Mesenchymal stem cell (in vitro differentiated cells and primary cell): Measurements from ENCODE around the gene CAMTA1.

Experiments
- DNase-seq: peaks from one replicate; pipeline ENCODE4 v3.0.0-alpha.2; 2013
- H2AFZ ChIP-seq: one replicate; pipeline ENCODE4 v1.6.1; 2013; ENCODE audit warnings: low read depth, mild to moderate bottlenecking, control low read depth, inconsistent platforms, low read length, moderate library complexity
- H2AK5ac ChIP-seq: 2 replicates; pipeline ENCODE4 v1.6.1; 2013; ENCODE audit warnings: low read length, moderate library complexity, mild to moderate bottlenecking, inconsistent platforms; ENCODE audit not compliant: severe bottlenecking
- H2BK120ac ChIP-seq: one replicate; pipeline ENCODE4 v1.6.1; 2013; ENCODE audit warnings: low read depth, mild to moderate bottlenecking, inconsistent platforms, low read length, moderate library complexity
- H2BK12ac ChIP-seq, 2 experiments: one replicate each; pipeline ENCODE4 v1.6.1; 2013; ENCODE audit warnings: inconsistent platforms in 2 of 2, low read length in 2 of 2, mild to moderate bottlenecking in 2 of 2, moderate library complexity in 2 of 2, control low read depth in 1 of 2
- H2BK15ac ChIP-seq: one replicate; pipeline ENCODE4 v1.6.1; 2013; ENCODE audit warnings: mild to moderate bottlenecking, low read depth, inconsistent platforms; ENCODE audit not compliant: poor library complexity, severe bottlenecking
- H2BK5ac ChIP-seq: 2 replicates; pipeline ENCODE4 v1.6.1; 2013; ENCODE audit warnings: low read depth, mild to moderate bottlenecking, low read length, control low read depth, inconsistent platforms; ENCODE audit not compliant: poor library complexity, severe bottlenecking
- H3K14ac ChIP-seq, 2 experiments: one replicate each; pipeline ENCODE4 v1.6.1; 2013; ENCODE audit warnings: inconsistent platforms in 2 of 2, low read length in 2 of 2, control low read depth in 1 of 2, mild to moderate bottlenecking in 1 of 2, moderate library complexity in 1 of 2
- H3K18ac ChIP-seq, 2 experiments: one replicate each; pipeline ENCODE4 v1.6.1; 2013; ENCODE audit warnings: inconsistent platforms in 2 of 2, low read length in 2 of 2, control low read depth in 1 of 2, low read depth in 1 of 2, mild to moderate bottlenecking in 1 of 2
- H3K23ac ChIP-seq, 2 experiments: one replicate each; pipeline ENCODE4 v1.6.1; 2013; ENCODE audit warnings: inconsistent platforms in 2 of 2, low read length in 2 of 2, mild to moderate bottlenecking in 2 of 2, moderate library complexity in 2 of 2, control low read depth in 1 of 2
- H3K27ac ChIP-seq: 2 replicates; pipeline ENCODE4 v1.5.1; 2013; ENCODE audit warnings: mild to moderate bottlenecking, moderate library complexity, low read length, control low read depth, inconsistent platforms; ENCODE audit not compliant: poor library complexity, severe bottlenecking
- H3K27me3 ChIP-seq, 2 experiments: 2 replicates each; pipeline versions ENCODE4 v1.6.1 to v1.7.0; 2013; ENCODE audit warnings: low read length in 2 of 2, mild to moderate bottlenecking in 2 of 2, moderate library complexity in 2 of 2, control low read depth in 1 of 2, inconsistent platforms in 1 of 2; ENCODE audit not compliant: control insufficient read depth in 1 of 2, insufficient read depth in 1 of 2
- H3K36me3 ChIP-seq, 2 experiments: 2 replicates each; pipeline versions ENCODE4 v1.6.1 to v1.7.0; 2013; ENCODE audit warnings: low read length in 2 of 2, control low read depth in 1 of 2, inconsistent platforms in 1 of 2, low read depth in 1 of 2, mild to moderate bottlenecking in 1 of 2; ENCODE audit not compliant: insufficient read depth in 2 of 2, control insufficient read depth in 1 of 2
- H3K4ac ChIP-seq, 2 experiments: one replicate each; pipeline ENCODE4 v1.6.1; 2013; ENCODE audit warnings: inconsistent platforms in 2 of 2, low read length in 2 of 2, mild to moderate bottlenecking in 2 of 2, moderate library complexity in 2 of 2, control low read depth in 1 of 2, low read depth in 1 of 2
- H3K4me1 ChIP-seq: 2 replicates; pipeline ENCODE4 v1.6.1; 2013; ENCODE audit warnings: low read depth, low read length, control low read depth; ENCODE audit not compliant: control insufficient read depth, insufficient read depth
- H3K4me2 ChIP-seq: 2 replicates; pipeline ENCODE4 v1.6.1; 2013; ENCODE audit warnings: low read length, mild to moderate bottlenecking, inconsistent platforms; ENCODE audit not compliant: poor library complexity, severe bottlenecking
- H3K4me3 ChIP-seq, 2 experiments: 2 replicates each; pipeline versions ENCODE4 v1.5.1 to v1.7.0; 2013; ENCODE audit warnings: low read length in 2 of 2, mild to moderate bottlenecking in 2 of 2, control low read depth in 1 of 2, low read depth in 1 of 2; ENCODE audit not compliant: insufficient read depth in 1 of 2
- H3K79me1 ChIP-seq: replicated peaks from 2 replicates; pipeline ENCODE4 v1.6.1; 2013; ENCODE audit warnings: mild to moderate bottlenecking, control low read depth, low read length, inconsistent platforms; ENCODE audit not compliant: poor library complexity, severe bottlenecking
- H3K9ac ChIP-seq: 2 replicates; pipeline ENCODE4 v1.7.0; 2013; ENCODE audit warnings: mild to moderate bottlenecking, low read length, moderate library complexity
- H3K9me3 ChIP-seq: 2 replicates; pipeline ENCODE4 v1.7.0; 2013; ENCODE audit warnings: mild to moderate bottlenecking, low read length; ENCODE audit not compliant: control insufficient read depth
- H4K8ac ChIP-seq: one replicate; pipeline ENCODE4 v1.6.1; 2013; ENCODE audit warnings: inconsistent platforms, mild to moderate bottlenecking, low read length, moderate library complexity
- H4K91ac ChIP-seq: one replicate; pipeline ENCODE4 v1.6.1; 2013; ENCODE audit warnings: mild to moderate bottlenecking, low read length, inconsistent platforms
- WGBS: methylation state at CpG from one replicate; pipeline ENCODE4 v1.1.7; 2013; ENCODE audit warnings: mixed read lengths; 5-methylcytosine and 5-hydroxymethylcytosine counted together

The CAMTA1 gene

GRCh38 chr1:7684132-7684531 lies 898.9 kb downstream of the CAMTA1 start:
- H3K4me3 ChIP-seq, result no peak overlapping the region
- no peak overlapping the region for H2AK5ac ChIP-seq
- H3K27ac ChIP-seq, result no peak overlapping the region
- no peak for DNase-seq
- no peak overlapping the region for H4K8ac ChIP-seq
- no peak overlapping the region for H3K4ac ChIP-seq
- no peak overlapping the region for H3K14ac ChIP-seq
- H3K9me3 ChIP-seq, result no peaks in the 10 kb centered on the region
- no peak overlapping the region for H3K4me2 ChIP-seq
- H3K23ac ChIP-seq, result peak overlapping the region in 1 of 2 experiments; percentile 14
- 84% methylated on average over 8 of the region's 8 CpGs for WGBS
- H3K36me3 ChIP-seq, result no peaks in the 10 kb centered on the region
- no peak overlapping the region for H4K91ac ChIP-seq
- H2AFZ ChIP-seq, result no peak overlapping the region
- no peak overlapping the region for H3K18ac ChIP-seq
- no peak overlapping the region for H2BK15ac ChIP-seq
- H2BK120ac ChIP-seq, result no peak overlapping the region
- no peak overlapping the region for H2BK12ac ChIP-seq
- peaks cover 41 to 58% of the 10 kb centered on the region in 2 experiments for H3K27me3 ChIP-seq
- no peak overlapping the region for H2BK5ac ChIP-seq
- H3K9ac ChIP-seq, result no peak overlapping the region
- H3K79me1 ChIP-seq, result no peaks in the 10 kb centered on the region
- peaks cover 6% of the 10 kb centered on the region for H3K4me1 ChIP-seq

- H2BK12ac ChIP-seq, result no peak overlapping the region
- DNase-seq, result no peak
- H3K4ac ChIP-seq, result no peak overlapping the region
- no peak overlapping the region for H3K4me3 ChIP-seq
- 90% methylated on average over 25 of the region's 29 CpGs for WGBS
- no peak overlapping the region for H3K9ac ChIP-seq
- no peak overlapping the region for H2BK120ac ChIP-seq
- no peak overlapping the region for H3K27ac ChIP-seq
- no peaks in the 10 kb centered on the region for H3K9me3 ChIP-seq
- H2BK15ac ChIP-seq, result no peak overlapping the region
- H3K14ac ChIP-seq, result no peak overlapping the region
- H3K4me1 ChIP-seq, result no peaks in the 10 kb centered on the region
- no peak overlapping the region for H4K8ac ChIP-seq
- no peak overlapping the region for H2BK5ac ChIP-seq
- H4K91ac ChIP-seq, result no peak overlapping the region
- H2AFZ ChIP-seq, result no peak overlapping the region
- H3K23ac ChIP-seq, result no peak overlapping the region
- no peaks in the 10 kb centered on the region for H3K79me1 ChIP-seq
- H3K27me3 ChIP-seq, result peaks cover 41 to 59% of the 10 kb centered on the region in 2 experiments
- no peak overlapping the region for H3K18ac ChIP-seq
- H2AK5ac ChIP-seq, result no peak overlapping the region
- no peak overlapping the region for H3K4me2 ChIP-seq
- H3K36me3 ChIP-seq, result no peaks in the 10 kb centered on the region
Observed at GRCh38 chr1:7684861-7685635, 899.8 kb downstream of the CAMTA1 start.

- no peak overlapping the region for H3K9ac ChIP-seq
- H3K79me1 ChIP-seq, result no peaks in the 10 kb centered on the region
- H3K14ac ChIP-seq, result no peak overlapping the region
- H3K18ac ChIP-seq, result no peak overlapping the region
- no peak overlapping the region for H2BK5ac ChIP-seq
- H2AK5ac ChIP-seq, result no peak overlapping the region
- H3K23ac ChIP-seq, result no peak overlapping the region
- peaks cover 53 to 62% of the 10 kb centered on the region in 2 experiments for H3K27me3 ChIP-seq
- no peak overlapping the region for H2BK12ac ChIP-seq
- H3K4me3 ChIP-seq, result no peak overlapping the region
- no peak overlapping the region for H2BK120ac ChIP-seq
- DNase-seq, result no peak
- no peaks in the 10 kb centered on the region for H3K36me3 ChIP-seq
- H3K27ac ChIP-seq, result no peak overlapping the region
- no peaks in the 10 kb centered on the region for H3K4me1 ChIP-seq
- H3K4ac ChIP-seq, result no peak overlapping the region
- no peak overlapping the region for H2BK15ac ChIP-seq
- no peak overlapping the region for H4K8ac ChIP-seq
- no peak overlapping the region for H2AFZ ChIP-seq
- no peak overlapping the region for H4K91ac ChIP-seq
- H3K9me3 ChIP-seq, result no peaks in the 10 kb centered on the region
- 84% methylated on average over 16 of the region's 16 CpGs for WGBS
- no peak overlapping the region for H3K4me2 ChIP-seq
Observed at GRCh38 chr1:7686301-7686850, 901.1 kb downstream of the CAMTA1 start.

GRCh38 chr1:7687411-7687810 lies 902.2 kb downstream of the CAMTA1 start:
- H2AFZ ChIP-seq, result no peak overlapping the region
- no peak overlapping the region for H2BK12ac ChIP-seq
- no peak overlapping the region for H2BK5ac ChIP-seq
- no peak for DNase-seq
- no peaks in the 10 kb centered on the region for H3K79me1 ChIP-seq
- no peak overlapping the region for H2BK15ac ChIP-seq
- no peak overlapping the region for H4K8ac ChIP-seq
- no peak overlapping the region for H2AK5ac ChIP-seq
- no peak overlapping the region for H3K9ac ChIP-seq
- peaks cover 62 to 63% of the 10 kb centered on the region in 2 experiments for H3K27me3 ChIP-seq
- no peak overlapping the region for H2BK120ac ChIP-seq
- no peaks in the 10 kb centered on the region for H3K4me1 ChIP-seq
- 73% methylated on average over 9 of the region's 9 CpGs for WGBS
- no peak overlapping the region for H3K4me3 ChIP-seq
- no peak overlapping the region for H3K4ac ChIP-seq
- H3K14ac ChIP-seq, result no peak overlapping the region
- H3K4me2 ChIP-seq, result no peak overlapping the region
- H3K36me3 ChIP-seq, result no peaks in the 10 kb centered on the region
- no peak overlapping the region for H4K91ac ChIP-seq
- H3K27ac ChIP-seq, result no peak overlapping the region
- no peak overlapping the region for H3K18ac ChIP-seq
- no peaks in the 10 kb centered on the region for H3K9me3 ChIP-seq
- H3K23ac ChIP-seq, result no peak overlapping the region
